HepG2 (cell line): ENCODE results near the gene GDI1. TPM values are rescaled to one million over a fixed set of nuclear protein-coding genes. Genes with fewer than 3 reads are reported as not detected.
A peak's percentile ranks its signal among the peaks of the same experiment; 100 is the strongest.

Experiments
- AKAP8 ChIP-seq: sonication (generic); formaldehyde crosslinking; IDR thresholded peaks from 2 replicates; pipeline ENCODE4 v1.5.1; 2020; ENCODE audit warnings: mild to moderate bottlenecking, missing genetic modification reagents
- CEBPG ChIP-seq: IDR thresholded peaks from 2 replicates; pipeline ENCODE4 v1.6.1; 2016
- CHD2 ChIP-seq: IDR thresholded peaks from 2 replicates; pipeline ENCODE4 v1.6.1; 2011; ENCODE audit warnings: low read depth, low read length, improper control_type of control experiment
- DMAP1 ChIP-seq: IDR thresholded peaks from 2 replicates; pipeline ENCODE4 v1.6.1; 2016
- HES4 ChIP-seq: sonication (generic); formaldehyde crosslinking; IDR thresholded peaks from 2 replicates; pipeline ENCODE4 v1.9.0; 2021; ENCODE audit warnings: mild to moderate bottlenecking, missing genetic modification reagents, borderline replicate concordance
- JUND ChIP-seq: sonication (generic); formaldehyde crosslinking; IDR thresholded peaks from 2 replicates; pipeline ENCODE4 v1.8.0; 2022; ENCODE audit warnings: mild to moderate bottlenecking, missing genetic modification reagents
- KDM6A ChIP-seq: IDR thresholded peaks from 2 replicates; pipeline ENCODE4 v1.6.1; 2016; ENCODE audit warnings: low read depth
- KLF6 ChIP-seq: IDR thresholded peaks from 2 replicates; pipeline ENCODE4 v1.8.0; 2016; ENCODE audit warnings: missing biosample characterization, missing genetic modification reagents
- TAF1 ChIP-seq: sonication (generic); formaldehyde crosslinking; IDR thresholded peaks from 2 replicates; pipeline ENCODE4 v1.4.0; 2020; ENCODE audit warnings: missing genetic modification reagents
- WIZ ChIP-seq: sonication (generic); formaldehyde crosslinking; IDR thresholded peaks from 2 replicates; pipeline ENCODE4 v1.5.1; 2020; ENCODE audit warnings: mild to moderate bottlenecking, missing genetic modification reagents
- ZNF101 ChIP-seq: sonication (generic); formaldehyde crosslinking; IDR thresholded peaks from 2 replicates; pipeline ENCODE4 v1.4.0; 2020; ENCODE audit warnings: mild to moderate bottlenecking, low read depth, missing genetic modification reagents, borderline replicate concordance
- ZNF317 ChIP-seq: sonication (generic); formaldehyde crosslinking; IDR thresholded peaks from 2 replicates; pipeline ENCODE4 v1.5.0; 2020; ENCODE audit warnings: mild to moderate bottlenecking, missing genetic modification reagents
- polyA plus RNA-seq, 8 experiments: library from polyadenylated mRNA; depleted of rRNA in 3 of 8; stranded (reverse) in 7 of 8; unstranded in 1 of 8; fragments of >200 nt; fragmentation: Illumina TruSeq in 4 of 8; extraction: Trizol in 4 of 8; gene quantifications; 2 replicates each; pipeline versions ENCODE4 v1.2.1 to v1.2.3, GENCODE V29; 2011 to 2016; ENCODE audit warnings: low read depth in 4 of 8, missing spikeins in 1 of 8, mixed read lengths in 1 of 8; ENCODE audit not compliant: insufficient read depth in 1 of 8
- total RNA-seq, 5 experiments: library from RNA; depleted of rRNA; stranded (reverse); fragments of >200 nt; fragmentation: Illumina TruSeq; extraction: Trizol; gene quantifications; 2 replicates each; pipeline ENCODE4 v1.2.3, GENCODE V29; 2016; ENCODE audit warnings: low read depth in 1 of 5
- TF ChIP-seq, protein P1 (sequence below), 2 experiments: IDR thresholded peaks; 2 replicates each; pipeline ENCODE4 v1.6.1; 2011 to 2012; ENCODE audit warnings: low read length in 2 of 2, borderline replicate concordance in 1 of 2, low read depth in 1 of 2, mild to moderate bottlenecking in 1 of 2, moderate library complexity in 1 of 2
- TF ChIP-seq, protein P2 (sequence below): sonication (generic); formaldehyde crosslinking; IDR thresholded peaks from 2 replicates; pipeline ENCODE4 v1.5.0; 2020; ENCODE audit warnings: mild to moderate bottlenecking, missing genetic modification reagents, borderline replicate concordance
- TF ChIP-seq, protein P3 (sequence below): sonication (generic); formaldehyde crosslinking; IDR thresholded peaks from 2 replicates; pipeline ENCODE4 v1.4.0; 2020; ENCODE audit warnings: missing genetic modification reagents
- TF ChIP-seq, protein P4 (sequence below): sonication (generic); formaldehyde crosslinking; IDR thresholded peaks from 2 replicates; pipeline ENCODE4 v1.5.1; 2020; ENCODE audit warnings: missing genetic modification reagents, mild to moderate bottlenecking, borderline replicate concordance
- TF ChIP-seq, protein P5 (sequence below): IDR thresholded peaks from 2 replicates; pipeline ENCODE4 v1.6.1; 2016; ENCODE audit warnings: missing genetic modification reagents, missing compliant biosample characterization

The GDI1 gene
- total and polyA plus RNA-seq, 2 of the 13 experiments (the other 11 are each of a cell fraction or from before 2014, with no cell fraction given), result 17.4 to 105 TPM

DNA sequence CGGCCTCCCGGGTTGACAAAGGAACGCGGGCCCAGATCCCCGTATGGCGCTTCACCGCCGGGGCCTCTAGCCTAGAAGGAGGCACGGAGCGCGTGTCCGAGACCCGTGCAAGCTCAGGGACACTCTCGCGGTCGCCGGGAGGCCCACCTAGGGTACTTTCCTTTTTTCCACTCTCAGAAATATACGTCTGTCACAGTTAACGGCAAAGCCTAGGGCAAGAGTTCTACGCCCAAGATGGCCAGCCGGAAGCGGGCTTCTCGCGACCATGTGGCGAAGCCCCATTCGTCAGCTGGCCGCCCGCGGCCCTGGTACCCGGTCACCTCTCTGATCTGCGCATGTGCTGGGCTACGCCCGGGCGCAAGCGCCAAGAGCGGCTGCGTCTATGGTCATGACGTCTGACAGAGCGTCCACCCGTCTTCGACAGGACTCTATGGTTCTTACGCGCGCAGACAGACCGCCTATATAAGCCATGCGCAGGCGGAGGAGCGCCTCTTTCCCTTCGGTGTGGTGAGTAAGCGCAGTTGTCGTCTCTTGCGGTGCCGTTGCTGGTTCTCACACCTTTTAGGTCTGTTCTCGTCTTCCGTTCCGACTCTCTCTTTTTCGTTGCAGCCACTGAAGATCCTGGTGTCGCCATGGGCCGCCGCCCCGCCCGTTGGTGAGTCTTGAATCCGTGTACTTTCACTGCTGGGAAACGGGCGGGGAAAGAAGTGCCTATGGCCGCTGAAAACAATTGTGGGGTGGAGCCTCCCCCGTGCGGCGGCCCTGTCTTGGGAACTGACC lies 38.9 kb upstream of the GDI1 start, which contains the start of gene RPL10 (continued):
- TF ChIP-seq, protein P1, sequence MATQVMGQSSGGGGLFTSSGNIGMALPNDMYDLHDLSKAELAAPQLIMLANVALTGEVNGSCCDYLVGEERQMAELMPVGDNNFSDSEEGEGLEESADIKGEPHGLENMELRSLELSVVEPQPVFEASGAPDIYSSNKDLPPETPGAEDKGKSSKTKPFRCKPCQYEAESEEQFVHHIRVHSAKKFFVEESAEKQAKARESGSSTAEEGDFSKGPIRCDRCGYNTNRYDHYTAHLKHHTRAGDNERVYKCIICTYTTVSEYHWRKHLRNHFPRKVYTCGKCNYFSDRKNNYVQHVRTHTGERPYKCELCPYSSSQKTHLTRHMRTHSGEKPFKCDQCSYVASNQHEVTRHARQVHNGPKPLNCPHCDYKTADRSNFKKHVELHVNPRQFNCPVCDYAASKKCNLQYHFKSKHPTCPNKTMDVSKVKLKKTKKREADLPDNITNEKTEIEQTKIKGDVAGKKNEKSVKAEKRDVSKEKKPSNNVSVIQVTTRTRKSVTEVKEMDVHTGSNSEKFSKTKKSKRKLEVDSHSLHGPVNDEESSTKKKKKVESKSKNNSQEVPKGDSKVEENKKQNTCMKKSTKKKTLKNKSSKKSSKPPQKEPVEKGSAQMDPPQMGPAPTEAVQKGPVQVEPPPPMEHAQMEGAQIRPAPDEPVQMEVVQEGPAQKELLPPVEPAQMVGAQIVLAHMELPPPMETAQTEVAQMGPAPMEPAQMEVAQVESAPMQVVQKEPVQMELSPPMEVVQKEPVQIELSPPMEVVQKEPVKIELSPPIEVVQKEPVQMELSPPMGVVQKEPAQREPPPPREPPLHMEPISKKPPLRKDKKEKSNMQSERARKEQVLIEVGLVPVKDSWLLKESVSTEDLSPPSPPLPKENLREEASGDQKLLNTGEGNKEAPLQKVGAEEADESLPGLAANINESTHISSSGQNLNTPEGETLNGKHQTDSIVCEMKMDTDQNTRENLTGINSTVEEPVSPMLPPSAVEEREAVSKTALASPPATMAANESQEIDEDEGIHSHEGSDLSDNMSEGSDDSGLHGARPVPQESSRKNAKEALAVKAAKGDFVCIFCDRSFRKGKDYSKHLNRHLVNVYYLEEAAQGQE (IDR thresholded peaks at IDR 0.05; ENCODE audit: borderline replicate concordance in 1 of 2, low read depth in 1 of 2, low read length in 2 of 2), result peak in 1 of 2 experiments; percentile 72; a peak in 1 of 4 replicates
- TF ChIP-seq, protein P2, sequence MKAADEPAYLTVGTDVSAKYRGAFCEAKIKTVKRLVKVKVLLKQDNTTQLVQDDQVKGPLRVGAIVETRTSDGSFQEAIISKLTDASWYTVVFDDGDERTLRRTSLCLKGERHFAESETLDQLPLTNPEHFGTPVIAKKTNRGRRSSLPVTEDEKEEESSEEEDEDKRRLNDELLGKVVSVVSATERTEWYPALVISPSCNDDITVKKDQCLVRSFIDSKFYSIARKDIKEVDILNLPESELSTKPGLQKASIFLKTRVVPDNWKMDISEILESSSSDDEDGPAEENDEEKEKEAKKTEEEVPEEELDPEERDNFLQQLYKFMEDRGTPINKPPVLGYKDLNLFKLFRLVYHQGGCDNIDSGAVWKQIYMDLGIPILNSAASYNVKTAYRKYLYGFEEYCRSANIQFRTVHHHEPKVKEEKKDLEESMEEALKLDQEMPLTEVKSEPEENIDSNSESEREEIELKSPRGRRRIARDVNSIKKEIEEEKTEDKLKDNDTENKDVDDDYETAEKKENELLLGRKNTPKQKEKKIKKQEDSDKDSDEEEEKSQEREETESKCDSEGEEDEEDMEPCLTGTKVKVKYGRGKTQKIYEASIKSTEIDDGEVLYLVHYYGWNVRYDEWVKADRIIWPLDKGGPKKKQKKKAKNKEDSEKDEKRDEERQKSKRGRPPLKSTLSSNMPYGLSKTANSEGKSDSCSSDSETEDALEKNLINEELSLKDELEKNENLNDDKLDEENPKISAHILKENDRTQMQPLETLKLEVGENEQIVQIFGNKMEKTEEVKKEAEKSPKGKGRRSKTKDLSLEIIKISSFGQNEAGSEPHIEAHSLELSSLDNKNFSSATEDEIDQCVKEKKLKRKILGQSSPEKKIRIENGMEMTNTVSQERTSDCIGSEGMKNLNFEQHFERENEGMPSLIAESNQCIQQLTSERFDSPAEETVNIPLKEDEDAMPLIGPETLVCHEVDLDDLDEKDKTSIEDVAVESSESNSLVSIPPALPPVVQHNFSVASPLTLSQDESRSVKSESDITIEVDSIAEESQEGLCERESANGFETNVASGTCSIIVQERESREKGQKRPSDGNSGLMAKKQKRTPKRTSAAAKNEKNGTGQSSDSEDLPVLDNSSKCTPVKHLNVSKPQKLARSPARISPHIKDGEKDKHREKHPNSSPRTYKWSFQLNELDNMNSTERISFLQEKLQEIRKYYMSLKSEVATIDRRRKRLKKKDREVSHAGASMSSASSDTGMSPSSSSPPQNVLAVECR (CRISPR knock-in tag), result no peak; the same call in 1 of the 2 replicates
- TF ChIP-seq KLF6 (CRISPR knock-in tag) (peak; percentile 74), AKAP8 (CRISPR knock-in tag) (0 out of 2 replicates have a peak, but pooled peaks have one; percentile 26), ZNF317 (CRISPR knock-in tag) (peak; percentile 67; the same call in 1 of the 2 replicates), TAF1 (peak; percentile 95), CHD2 (peak; percentile 43; the same call in 1 of the 2 replicates), CEBPG (CRISPR knock-in tag) (0 out of 2 replicates have a peak, but pooled peaks have one; percentile 2), JUND (CRISPR knock-in tag) (no peak), WIZ (no peak), KDM6A (CRISPR knock-in tag) (peak; percentile 15; the same call in 1 of the 2 replicates), HES4 (CRISPR knock-in tag) (peak; percentile 19; the same call in 1 of the 2 replicates), ZNF101 (0 out of 2 replicates have a peak, but pooled peaks have one; percentile 8), DMAP1 (CRISPR knock-in tag) (peak; percentile 92)
- TF ChIP-seq, protein P3, sequence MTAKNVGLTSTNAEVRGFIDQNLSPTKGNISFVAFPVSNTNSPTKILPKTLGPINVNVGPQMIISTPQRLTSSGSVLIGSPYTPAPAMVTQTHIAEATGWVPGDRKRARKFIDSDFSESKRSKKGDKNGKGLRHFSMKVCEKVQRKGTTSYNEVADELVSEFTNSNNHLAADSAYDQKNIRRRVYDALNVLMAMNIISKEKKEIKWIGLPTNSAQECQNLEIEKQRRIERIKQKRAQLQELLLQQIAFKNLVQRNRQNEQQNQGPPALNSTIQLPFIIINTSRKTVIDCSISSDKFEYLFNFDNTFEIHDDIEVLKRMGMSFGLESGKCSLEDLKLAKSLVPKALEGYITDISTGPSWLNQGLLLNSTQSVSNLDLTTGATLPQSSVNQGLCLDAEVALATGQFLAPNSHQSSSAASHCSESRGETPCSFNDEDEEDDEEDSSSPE (CRISPR knock-in tag), result peak; percentile 53
- TF ChIP-seq, protein P4, sequence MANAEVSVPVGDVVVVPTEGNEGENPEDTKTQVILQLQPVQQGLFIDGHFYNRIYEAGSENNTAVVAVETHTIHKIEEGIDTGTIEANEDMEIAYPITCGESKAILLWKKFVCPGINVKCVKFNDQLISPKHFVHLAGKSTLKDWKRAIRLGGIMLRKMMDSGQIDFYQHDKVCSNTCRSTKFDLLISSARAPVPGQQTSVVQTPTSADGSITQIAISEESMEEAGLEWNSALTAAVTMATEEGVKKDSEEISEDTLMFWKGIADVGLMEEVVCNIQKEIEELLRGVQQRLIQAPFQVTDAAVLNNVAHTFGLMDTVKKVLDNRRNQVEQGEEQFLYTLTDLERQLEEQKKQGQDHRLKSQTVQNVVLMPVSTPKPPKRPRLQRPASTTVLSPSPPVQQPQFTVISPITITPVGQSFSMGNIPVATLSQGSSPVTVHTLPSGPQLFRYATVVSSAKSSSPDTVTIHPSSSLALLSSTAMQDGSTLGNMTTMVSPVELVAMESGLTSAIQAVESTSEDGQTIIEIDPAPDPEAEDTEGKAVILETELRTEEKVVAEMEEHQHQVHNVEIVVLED, result peak; percentile 90
- TF ChIP-seq, protein P5, sequence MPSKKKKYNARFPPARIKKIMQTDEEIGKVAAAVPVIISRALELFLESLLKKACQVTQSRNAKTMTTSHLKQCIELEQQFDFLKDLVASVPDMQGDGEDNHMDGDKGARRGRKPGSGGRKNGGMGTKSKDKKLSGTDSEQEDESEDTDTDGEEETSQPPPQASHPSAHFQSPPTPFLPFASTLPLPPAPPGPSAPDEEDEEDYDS (CRISPR knock-in tag), result peak; percentile 98
